IMR-90 (cell line): ENCODE results near the gene ECT2. TPM values are rescaled to one million over a fixed set of nuclear protein-coding genes. Genes with fewer than 3 reads are reported as not detected.

Source experiments
- ATAC-seq: fragments of 200-7000 bp; cut with Tn5 transposase; 2 replicates; pipeline ENCODE4 v1.9.1; 2020; ENCODE audit warnings: low read depth, mild to moderate bottlenecking, moderate library complexity
- BruUV-seq: library from RNA; stranded (reverse); fragments of 400-500 nt; replicated peaks from 2 replicates; lab custom pipeline; 2021; lab: Mats Ljungman, UMichigan
- CTCF ChIA-PET: fragments of 300-600 bp; formaldehyde crosslinking; extraction: SDS; loops from one replicate; lab custom pipeline; 2021; ENCODE audit warnings: antibody characterized with exemption; lab: Yijun Ruan, JAX
- POLR2A ChIA-PET: fragments of 300-600 bp; sonication (Branson Sonifier 250); formaldehyde crosslinking; loops from one replicate; lab custom pipeline; 2022; ENCODE audit warnings: antibody characterized with exemption; ENCODE audit not compliant: unreplicated experiment; lab: Charles Lee
- DNase-seq: peaks from one replicate; pipeline ENCODE4 v3.0.0; 2013
- H2AFZ ChIP-seq: replicated peaks from 2 replicates; pipeline ENCODE3; 2013; ENCODE audit warnings: low read length, mild to moderate bottlenecking; ENCODE audit not compliant: poor library complexity
- H2AK5ac ChIP-seq: 2 replicates; pipeline ENCODE4 v1.6.1; 2013; ENCODE audit warnings: low read depth, low read length, inconsistent platforms
- H2AK9ac ChIP-seq: replicated peaks from 2 replicates; pipeline ENCODE3; 2013; ENCODE audit warnings: mild to moderate bottlenecking, low read depth, low read length, moderate library complexity; ENCODE audit not compliant: poor library complexity
- H2BK120ac ChIP-seq: 2 replicates; pipeline ENCODE4 v1.6.1; 2013; ENCODE audit warnings: low read depth, low read length, inconsistent platforms
- H2BK15ac ChIP-seq: 3 replicates; pipeline ENCODE4 v1.6.1; 2013; ENCODE audit warnings: low read depth, low read length, inconsistent platforms
- H2BK20ac ChIP-seq: 2 replicates; pipeline ENCODE4 v1.6.1; 2013; ENCODE audit warnings: low read depth, mild to moderate bottlenecking, inconsistent platforms, low read length, moderate library complexity
- H2BK5ac ChIP-seq: 2 replicates; pipeline ENCODE4 v1.6.1; 2013; ENCODE audit warnings: mild to moderate bottlenecking, low read depth, low read length, inconsistent platforms; ENCODE audit not compliant: poor library complexity, severe bottlenecking
- H3K14ac ChIP-seq: replicated peaks from 2 replicates; pipeline ENCODE4 v1.6.1; 2013; ENCODE audit warnings: low read depth, low read length, inconsistent platforms
- H3K18ac ChIP-seq: 2 replicates; pipeline ENCODE4 v1.6.1; 2013; ENCODE audit warnings: low read depth, low read length, control low read depth
- H3K23ac ChIP-seq: 2 replicates; pipeline ENCODE4 v1.6.1; 2013; ENCODE audit warnings: low read depth, low read length, inconsistent platforms
- H3K27ac ChIP-seq: 2 replicates; pipeline ENCODE4 v1.5.1; 2013; ENCODE audit warnings: mild to moderate bottlenecking, control low read depth, low read length; ENCODE audit not compliant: insufficient read depth
- H3K27me3 ChIP-seq: 2 replicates; pipeline ENCODE4 v1.6.1; 2013; ENCODE audit warnings: low read length; ENCODE audit not compliant: control insufficient read depth, insufficient read depth
- H3K36me3 ChIP-seq: 2 replicates; pipeline ENCODE4 v1.6.1; 2013; ENCODE audit warnings: low read length, mixed read lengths; ENCODE audit not compliant: control insufficient read depth, insufficient read depth
- H3K4ac ChIP-seq: 2 replicates; pipeline ENCODE4 v1.6.1; 2013; ENCODE audit warnings: low read depth, low read length, inconsistent platforms
- H3K4me1 ChIP-seq: 2 replicates; pipeline ENCODE4 v1.6.1; 2013; ENCODE audit warnings: low read length, mixed read lengths; ENCODE audit not compliant: control insufficient read depth, insufficient read depth
- H3K4me2 ChIP-seq: 2 replicates; pipeline ENCODE4 v1.6.1; 2013; ENCODE audit warnings: low read depth, mild to moderate bottlenecking, control low read depth, low read length, moderate library complexity
- H3K4me3 ChIP-seq: 2 replicates; pipeline ENCODE4 v1.5.1; 2013; ENCODE audit warnings: low read depth, mild to moderate bottlenecking, control low read depth, low read length, moderate library complexity; ENCODE audit not compliant: insufficient read depth
- H3K56ac ChIP-seq: 2 replicates; pipeline ENCODE4 v1.6.1; 2013; ENCODE audit warnings: low read length, inconsistent platforms; ENCODE audit not compliant: insufficient read depth; ENCODE audit errors: extremely low read depth
- H3K79me1 ChIP-seq, 2 experiments: 2 replicates each; pipeline ENCODE4 v1.6.1; 2013; ENCODE audit warnings: low read length in 2 of 2, inconsistent platforms in 1 of 2, low read depth in 1 of 2
- H3K9ac ChIP-seq: 2 replicates; pipeline ENCODE4 v1.6.1; 2013; ENCODE audit warnings: low read depth, low read length, control low read depth
- H3K9me1 ChIP-seq: 2 replicates; pipeline ENCODE4 v1.6.1; 2013; ENCODE audit warnings: low read length, inconsistent platforms; ENCODE audit not compliant: insufficient read depth
- H3K9me3 ChIP-seq: 2 replicates; pipeline ENCODE4 v1.6.1; 2013; ENCODE audit warnings: low read length; ENCODE audit not compliant: control insufficient read depth, insufficient read depth
- H4K20me1 ChIP-seq: 2 replicates; pipeline ENCODE4 v1.6.1; 2013; ENCODE audit warnings: low read length, inconsistent platforms; ENCODE audit not compliant: insufficient read depth
- H4K5ac ChIP-seq: 2 replicates; pipeline ENCODE4 v1.6.1; 2013; ENCODE audit warnings: mild to moderate bottlenecking, low read depth, low read length, control low read depth
- H4K8ac ChIP-seq, 2 experiments: 2 replicates each; pipeline ENCODE4 v1.6.1; 2013; ENCODE audit warnings: low read depth in 2 of 2, low read length in 2 of 2, control low read depth in 1 of 2, inconsistent platforms in 1 of 2
- H4K91ac ChIP-seq: 2 replicates; pipeline ENCODE4 v1.6.1; 2013; ENCODE audit warnings: low read depth, low read length, inconsistent platforms; ENCODE audit not compliant: insufficient read depth
- MAFK ChIP-seq: IDR thresholded peaks from 2 replicates; pipeline ENCODE4 v1.6.1; 2012; ENCODE audit warnings: low read depth, low read length, improper control_type of control experiment
- MXI1 ChIP-seq: IDR thresholded peaks from 2 replicates; pipeline ENCODE4 v1.6.1; 2012; ENCODE audit warnings: low read depth, mild to moderate bottlenecking, low read length, moderate library complexity, borderline replicate concordance
- RFX5 ChIP-seq: IDR thresholded peaks from 2 replicates; pipeline ENCODE4 v1.8.0; 2012; ENCODE audit warnings: low read depth, mild to moderate bottlenecking, low read length, moderate library complexity
- SMC3 ChIP-seq: fragments of 150-350 bp; IDR thresholded peaks from 2 replicates; pipeline ENCODE4 v1.6.1; 2016; ENCODE audit warnings: low read depth, mild to moderate bottlenecking, antibody characterized with exemption, low read length, moderate library complexity
- WGBS, 2 experiments: methylation state at CpG; one replicate each; pipeline versions ENCODE4 v1.1.5 to v1.1.7; 2013; ENCODE audit warnings: missing lambda C conversion rate in 2 of 2; ENCODE audit not compliant: insufficient read length in 1 of 2; ENCODE audit errors: extremely low coverage in 2 of 2; 5-methylcytosine and 5-hydroxymethylcytosine counted together
- dilution Hi-C: fragments of 300-500 bp; cut with HindIII; formaldehyde crosslinking; loops from one replicate; pipeline ENCODE4 v1.14.3; 2018; ENCODE audit warnings: low sequenced_read_pairs; ENCODE audit not compliant: unreplicated experiment
- in situ Hi-C: fragments of 300-500 bp; cut with MboI; formaldehyde crosslinking; loops from 3 replicates; pipeline ENCODE4 v1.14.3; 2019; ENCODE audit warnings: low sequenced_read_pairs, inconsistent platforms, mixed read lengths
- intact Hi-C: fragments of 100-400 bp; cut with micrococcal nuclease; formaldehyde crosslinking; loops from 2 replicates; pipeline ENCODE4 v1.10.0; 2022
- polyA plus RNA-seq, 3 experiments: library from polyadenylated mRNA; depleted of rRNA; stranded (reverse); fragments of >200 nt; gene quantifications; 2 replicates each; pipeline ENCODE4 v1.2.3, GENCODE V29; 2012; ENCODE audit warnings: low replicate concordance in 1 of 3
- total RNA-seq: library from RNA; depleted of rRNA; stranded (reverse); fragments of >200 nt; gene quantifications from 2 replicates; pipeline ENCODE4 v1.2.3, GENCODE V29; 2012
- TF ChIP-seq, protein P1 (sequence below): conservative IDR thresholded peaks from 2 replicates; pipeline ENCODE4 v1.5.1; 2012; ENCODE audit warnings: mild to moderate bottlenecking, low read depth, low read length, improper control_type of control experiment

Gene ECT2
- total and polyA plus RNA-seq, 2 of the 4 experiments (the other 2 are of a cell fraction), result 18.1 to 37.8 TPM

- Histone ChIP-seq H2BK5ac (no peak overlapping the region), H3K36me3 (peaks cover 11% of the 10 kb centered on the region), H4K8ac (no peak overlapping the region; a peak in 1 of 4 replicates), H2AK9ac (no peak overlapping the region), H4K5ac (no peak overlapping the region), H2AFZ (no peak overlapping the region), H3K79me1 (peaks cover 0 to 11% of the 10 kb centered on the region in 2 experiments; a peak in 2 of 4 replicates), H3K9ac (no peak overlapping the region), H3K9me3 (no peaks in the 10 kb centered on the region), H2BK120ac (no peak overlapping the region), H3K56ac (no peak overlapping the region), H3K27ac (no peak overlapping the region), H3K9me1 (no peaks in the 10 kb centered on the region), H2AK5ac (no peak overlapping the region), H3K27me3 (no peaks in the 10 kb centered on the region), H3K4ac (no peak overlapping the region), H4K20me1 (no peaks in the 10 kb centered on the region), H3K4me1 (no peaks in the 10 kb centered on the region), H3K14ac (no peak overlapping the region), H3K23ac (no peak overlapping the region), H2BK20ac (no peak overlapping the region), H3K4me2 (no peak overlapping the region), H4K91ac (no peak overlapping the region), H3K18ac (no peak overlapping the region), H3K4me3 (no peak overlapping the region), H2BK15ac (no peak overlapping the region)
- WGBS, 2 experiments, result no CpG with 5 or more reads among the region's 10 CpGs
- in situ Hi-C loops (no loop called here), intact Hi-C loops (no loop called here), dilution Hi-C loops (no loop called here)
- ATAC-seq (no peak), DNase-seq (no peak)
- CTCF ChIA-PET, result no interaction called here
- TF ChIP-seq MXI1 (no peak), MAFK (no peak), SMC3 (no peak), RFX5 (no peak)
- TF ChIP-seq, protein P1, sequence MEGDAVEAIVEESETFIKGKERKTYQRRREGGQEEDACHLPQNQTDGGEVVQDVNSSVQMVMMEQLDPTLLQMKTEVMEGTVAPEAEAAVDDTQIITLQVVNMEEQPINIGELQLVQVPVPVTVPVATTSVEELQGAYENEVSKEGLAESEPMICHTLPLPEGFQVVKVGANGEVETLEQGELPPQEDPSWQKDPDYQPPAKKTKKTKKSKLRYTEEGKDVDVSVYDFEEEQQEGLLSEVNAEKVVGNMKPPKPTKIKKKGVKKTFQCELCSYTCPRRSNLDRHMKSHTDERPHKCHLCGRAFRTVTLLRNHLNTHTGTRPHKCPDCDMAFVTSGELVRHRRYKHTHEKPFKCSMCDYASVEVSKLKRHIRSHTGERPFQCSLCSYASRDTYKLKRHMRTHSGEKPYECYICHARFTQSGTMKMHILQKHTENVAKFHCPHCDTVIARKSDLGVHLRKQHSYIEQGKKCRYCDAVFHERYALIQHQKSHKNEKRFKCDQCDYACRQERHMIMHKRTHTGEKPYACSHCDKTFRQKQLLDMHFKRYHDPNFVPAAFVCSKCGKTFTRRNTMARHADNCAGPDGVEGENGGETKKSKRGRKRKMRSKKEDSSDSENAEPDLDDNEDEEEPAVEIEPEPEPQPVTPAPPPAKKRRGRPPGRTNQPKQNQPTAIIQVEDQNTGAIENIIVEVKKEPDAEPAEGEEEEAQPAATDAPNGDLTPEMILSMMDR, result no peak
- BruUV-seq, result no TSS peak
- POLR2A ChIA-PET, result no interaction called here
Measured at GRCh38 chr3:172766718-172767405, 16.3 kb downstream of the ECT2 start.
